Measurements from ENCODE around the gene UBXN10. TPM values are rescaled to one million over a fixed set of nuclear protein-coding genes. Genes with fewer than 3 reads are reported as not detected.

Gene UBXN10
- total and polyA plus RNA-seq, 2 donors (not counting 3 experiments of a cell fraction or from before 2014, with no cell fraction given) = not detected

- ChIA-PET POLR2A (no interaction called here), CTCF (interaction anchor here (1.4 kb wide), 1 partner anchor 261 kb away, joined by 3 read pairs; no protein-coding TSS in a partner anchor)
- H3K9me1 ChIP-seq (replicated peaks; ENCODE audit: control insufficient read depth, extremely low read depth, insufficient read depth, low read length) = no peaks in the 10 kb centered on the region
- H2AFZ ChIP-seq (ENCODE audit: low read depth, low read length) = no peak overlapping the region
- dilution Hi-C loops (cut with MboI; ENCODE audit: extremely low pct_ligation_motif_present, low sequenced_read_pairs) = no loop called here
- intact Hi-C loops (cut with micrococcal nuclease) = no loop called here
- no peak overlapping the region for H3K9ac ChIP-seq (replicated peaks; ENCODE audit: extremely low read depth, insufficient read depth, low read length)
- peaks cover 4% of the 10 kb centered on the region for H3K4me1 ChIP-seq (ENCODE audit: control insufficient read depth, extremely low read depth, insufficient read depth, low read length)
- no peak overlapping the region for H3K4me2 ChIP-seq (ENCODE audit: insufficient read depth, low read length)
- no peak for DNase-seq (ENCODE audit: low read depth, low spot score)
- no peaks in the 10 kb centered on the region for H3K9me3 ChIP-seq (replicated peaks; ENCODE audit: control insufficient read depth, insufficient read depth, low read length)
- H3K36me3 ChIP-seq (ENCODE audit: control insufficient read depth in 2 of 2, extremely low read depth in 1 of 2, insufficient read depth in 2 of 2, low read length in 2 of 2) = no peaks in the 10 kb centered on the region
- no peak for FAIRE-seq
- no peaks in the 10 kb centered on the region for H4K20me1 ChIP-seq (replicated peaks; ENCODE audit: control insufficient read depth, extremely low read depth, insufficient read depth, low read length)
- no peaks in the 10 kb centered on the region for H3K79me2 ChIP-seq (ENCODE audit: control insufficient read depth, insufficient read depth, low read length)
- BruUV-seq (replicated peaks) = no TSS peak
- no peak overlapping the region for H3K27ac ChIP-seq (ENCODE audit: insufficient read depth, low read depth, low read length)
- no peak overlapping the region for H3K4me3 ChIP-seq (replicated peaks in 1 of 3; ENCODE audit: insufficient read depth in 1 of 3, low read depth in 1 of 3, low read length in 3 of 3)
- no peak for TF ChIP-seq MAX (IDR thresholded peaks at IDR 0.05; ENCODE audit: insufficient read depth, insufficient read length)
- no peak for TF ChIP-seq MYC (IDR thresholded peaks at IDR 0.05; ENCODE audit: low read depth, low read length)
- no peak for TF ChIP-seq FOS (IDR thresholded peaks at IDR 0.05; ENCODE audit: borderline replicate concordance, insufficient read depth, low read length)
- no peak for TF ChIP-seq JUN (IDR thresholded peaks at IDR 0.05; ENCODE audit: borderline replicate concordance, insufficient read depth, insufficient read length, low read depth)
- TF ChIP-seq CTCF (IDR thresholded peaks at IDR 0.05; ENCODE audit: extremely low read depth in 1 of 2, insufficient read depth in 1 of 2, low read depth in 1 of 2, low read length in 2 of 2) = no peak
- no peak for TF ChIP-seq POLR2A (IDR thresholded peaks at IDR 0.05; ENCODE audit: low read depth, low read length)
- no peak for TF ChIP-seq GATA2 (IDR thresholded peaks at IDR 0.05; ENCODE audit: insufficient read depth, insufficient read length, low read depth, low read length)
- TF ChIP-seq POLR2AphosphoS5 (IDR thresholded peaks at IDR 0.05; ENCODE audit: insufficient read depth, low read depth, low read length) = no peak
- H3K27me3 ChIP-seq (ENCODE audit: control insufficient read depth in 2 of 2, insufficient read depth in 2 of 2, low read length in 2 of 2) = peaks cover 14 to 15% of the 10 kb centered on the region in 2 experiments
These were observed 3.5 kb upstream of the UBXN10 start for GRCh38 chr1:20182415-20182814.

Data from endothelial cell of umbilical vein (primary cell).